IMR-90 (cell line): ENCODE measurements around the gene MSMP. TPM values are rescaled to one million over a fixed set of nuclear protein-coding genes. Genes with fewer than 3 reads are reported as not detected.

Experiments used
- ATAC-seq: fragments of 200-7000 bp; cut with Tn5 transposase; 2 replicates; pipeline ENCODE4 v1.9.1; 2020; ENCODE audit warnings: low read depth, mild to moderate bottlenecking, moderate library complexity
- BruUV-seq: library from RNA; stranded (reverse); fragments of 400-500 nt; replicated peaks from 2 replicates; lab custom pipeline; 2021; lab: Mats Ljungman, UMichigan
- CTCF ChIA-PET: fragments of 300-600 bp; formaldehyde crosslinking; extraction: SDS; loops from one replicate; lab custom pipeline; 2021; ENCODE audit warnings: antibody characterized with exemption; lab: Yijun Ruan, JAX
- POLR2A ChIA-PET: fragments of 300-600 bp; sonication (Branson Sonifier 250); formaldehyde crosslinking; loops from one replicate; lab custom pipeline; 2022; ENCODE audit warnings: antibody characterized with exemption; ENCODE audit not compliant: unreplicated experiment; lab: Charles Lee
- DNase-seq: peaks from one replicate; pipeline ENCODE4 v3.0.0; 2013
- H2AFZ ChIP-seq: replicated peaks from 2 replicates; pipeline ENCODE3; 2013; ENCODE audit warnings: low read length, mild to moderate bottlenecking; ENCODE audit not compliant: poor library complexity
- H2AK5ac ChIP-seq: 2 replicates; pipeline ENCODE4 v1.6.1; 2013; ENCODE audit warnings: low read depth, low read length, inconsistent platforms
- H2AK9ac ChIP-seq: replicated peaks from 2 replicates; pipeline ENCODE3; 2013; ENCODE audit warnings: mild to moderate bottlenecking, low read depth, low read length, moderate library complexity; ENCODE audit not compliant: poor library complexity
- H2BK120ac ChIP-seq: 2 replicates; pipeline ENCODE4 v1.6.1; 2013; ENCODE audit warnings: low read depth, low read length, inconsistent platforms
- H2BK15ac ChIP-seq: 3 replicates; pipeline ENCODE4 v1.6.1; 2013; ENCODE audit warnings: low read depth, low read length, inconsistent platforms
- H2BK20ac ChIP-seq: 2 replicates; pipeline ENCODE4 v1.6.1; 2013; ENCODE audit warnings: low read depth, mild to moderate bottlenecking, inconsistent platforms, low read length, moderate library complexity
- H2BK5ac ChIP-seq: 2 replicates; pipeline ENCODE4 v1.6.1; 2013; ENCODE audit warnings: mild to moderate bottlenecking, low read depth, low read length, inconsistent platforms; ENCODE audit not compliant: poor library complexity, severe bottlenecking
- H3K14ac ChIP-seq: replicated peaks from 2 replicates; pipeline ENCODE4 v1.6.1; 2013; ENCODE audit warnings: low read depth, low read length, inconsistent platforms
- H3K18ac ChIP-seq: 2 replicates; pipeline ENCODE4 v1.6.1; 2013; ENCODE audit warnings: low read depth, low read length, control low read depth
- H3K23ac ChIP-seq: 2 replicates; pipeline ENCODE4 v1.6.1; 2013; ENCODE audit warnings: low read depth, low read length, inconsistent platforms
- H3K27ac ChIP-seq: 2 replicates; pipeline ENCODE4 v1.5.1; 2013; ENCODE audit warnings: mild to moderate bottlenecking, control low read depth, low read length; ENCODE audit not compliant: insufficient read depth
- H3K27me3 ChIP-seq: 2 replicates; pipeline ENCODE4 v1.6.1; 2013; ENCODE audit warnings: low read length; ENCODE audit not compliant: control insufficient read depth, insufficient read depth
- H3K36me3 ChIP-seq: 2 replicates; pipeline ENCODE4 v1.6.1; 2013; ENCODE audit warnings: low read length, mixed read lengths; ENCODE audit not compliant: control insufficient read depth, insufficient read depth
- H3K4ac ChIP-seq: 2 replicates; pipeline ENCODE4 v1.6.1; 2013; ENCODE audit warnings: low read depth, low read length, inconsistent platforms
- H3K4me1 ChIP-seq: 2 replicates; pipeline ENCODE4 v1.6.1; 2013; ENCODE audit warnings: low read length, mixed read lengths; ENCODE audit not compliant: control insufficient read depth, insufficient read depth
- H3K4me2 ChIP-seq: 2 replicates; pipeline ENCODE4 v1.6.1; 2013; ENCODE audit warnings: low read depth, mild to moderate bottlenecking, control low read depth, low read length, moderate library complexity
- H3K4me3 ChIP-seq: 2 replicates; pipeline ENCODE4 v1.5.1; 2013; ENCODE audit warnings: low read depth, mild to moderate bottlenecking, control low read depth, low read length, moderate library complexity; ENCODE audit not compliant: insufficient read depth
- H3K56ac ChIP-seq: 2 replicates; pipeline ENCODE4 v1.6.1; 2013; ENCODE audit warnings: low read length, inconsistent platforms; ENCODE audit not compliant: insufficient read depth; ENCODE audit errors: extremely low read depth
- H3K79me1 ChIP-seq, 2 experiments: 2 replicates each; pipeline ENCODE4 v1.6.1; 2013; ENCODE audit warnings: low read length in 2 of 2, inconsistent platforms in 1 of 2, low read depth in 1 of 2
- H3K9ac ChIP-seq: 2 replicates; pipeline ENCODE4 v1.6.1; 2013; ENCODE audit warnings: low read depth, low read length, control low read depth
- H3K9me1 ChIP-seq: 2 replicates; pipeline ENCODE4 v1.6.1; 2013; ENCODE audit warnings: low read length, inconsistent platforms; ENCODE audit not compliant: insufficient read depth
- H3K9me3 ChIP-seq: 2 replicates; pipeline ENCODE4 v1.6.1; 2013; ENCODE audit warnings: low read length; ENCODE audit not compliant: control insufficient read depth, insufficient read depth
- H4K20me1 ChIP-seq: 2 replicates; pipeline ENCODE4 v1.6.1; 2013; ENCODE audit warnings: low read length, inconsistent platforms; ENCODE audit not compliant: insufficient read depth
- H4K5ac ChIP-seq: 2 replicates; pipeline ENCODE4 v1.6.1; 2013; ENCODE audit warnings: mild to moderate bottlenecking, low read depth, low read length, control low read depth
- H4K8ac ChIP-seq, 2 experiments: 2 replicates each; pipeline ENCODE4 v1.6.1; 2013; ENCODE audit warnings: low read depth in 2 of 2, low read length in 2 of 2, control low read depth in 1 of 2, inconsistent platforms in 1 of 2
- H4K91ac ChIP-seq: 2 replicates; pipeline ENCODE4 v1.6.1; 2013; ENCODE audit warnings: low read depth, low read length, inconsistent platforms; ENCODE audit not compliant: insufficient read depth
- BHLHE40 ChIP-seq: fragments of 150-350 bp; IDR thresholded peaks from 2 replicates; pipeline ENCODE4 v1.6.1; 2016; ENCODE audit warnings: mild to moderate bottlenecking, low read depth, low read length
- CEBPB ChIP-seq: IDR thresholded peaks from 2 replicates; pipeline ENCODE4 v1.6.1; 2012; ENCODE audit warnings: low read depth, low read length, improper control_type of control experiment
- CHD1 ChIP-seq: IDR thresholded peaks from 2 replicates; pipeline ENCODE4 v1.6.1; 2012; ENCODE audit warnings: low read depth, low read length, improper control_type of control experiment
- FOS ChIP-seq: fragments of 150-350 bp; IDR thresholded peaks from 2 replicates; pipeline ENCODE4 v1.6.1; 2016; ENCODE audit warnings: low read depth, low read length
- MAFK ChIP-seq: IDR thresholded peaks from 2 replicates; pipeline ENCODE4 v1.6.1; 2012; ENCODE audit warnings: low read depth, low read length, improper control_type of control experiment
- MAZ ChIP-seq: IDR thresholded peaks from 2 replicates; pipeline ENCODE4 v1.6.1; 2012; ENCODE audit warnings: low read depth, mild to moderate bottlenecking, low read length, improper control_type of control experiment, moderate library complexity, borderline replicate concordance
- MXI1 ChIP-seq: IDR thresholded peaks from 2 replicates; pipeline ENCODE4 v1.6.1; 2012; ENCODE audit warnings: low read depth, mild to moderate bottlenecking, low read length, moderate library complexity, borderline replicate concordance
- NFE2L2 ChIP-seq: fragments of 150-350 bp; IDR thresholded peaks from 2 replicates; pipeline ENCODE4 v1.6.1; 2016; ENCODE audit warnings: low read depth, mild to moderate bottlenecking, low read length
- POLR2A ChIP-seq: IDR thresholded peaks from 2 replicates; pipeline ENCODE4 v1.6.1; 2012; ENCODE audit warnings: mild to moderate bottlenecking, low read depth, low read length
- RAD21 ChIP-seq: IDR thresholded peaks from 2 replicates; pipeline ENCODE4 v1.6.1; 2012; ENCODE audit warnings: low read length, improper control_type of control experiment
- RFX5 ChIP-seq: IDR thresholded peaks from 2 replicates; pipeline ENCODE4 v1.8.0; 2012; ENCODE audit warnings: low read depth, mild to moderate bottlenecking, low read length, moderate library complexity
- SMC3 ChIP-seq: fragments of 150-350 bp; IDR thresholded peaks from 2 replicates; pipeline ENCODE4 v1.6.1; 2016; ENCODE audit warnings: low read depth, mild to moderate bottlenecking, antibody characterized with exemption, low read length, moderate library complexity
- USF2 ChIP-seq: fragments of 150-350 bp; IDR thresholded peaks from 2 replicates; pipeline ENCODE4 v1.6.1; 2017; ENCODE audit warnings: mild to moderate bottlenecking, antibody characterized with exemption, low read length, low read depth
- WGBS, 2 experiments: methylation state at CpG; one replicate each; pipeline versions ENCODE4 v1.1.5 to v1.1.7; 2013; ENCODE audit warnings: missing lambda C conversion rate in 2 of 2; ENCODE audit not compliant: insufficient read length in 1 of 2; ENCODE audit errors: extremely low coverage in 2 of 2; 5-methylcytosine and 5-hydroxymethylcytosine counted together
- dilution Hi-C: fragments of 300-500 bp; cut with HindIII; formaldehyde crosslinking; loops from one replicate; pipeline ENCODE4 v1.14.3; 2018; ENCODE audit warnings: low sequenced_read_pairs; ENCODE audit not compliant: unreplicated experiment
- in situ Hi-C: fragments of 300-500 bp; cut with MboI; formaldehyde crosslinking; loops from 3 replicates; pipeline ENCODE4 v1.14.3; 2019; ENCODE audit warnings: low sequenced_read_pairs, inconsistent platforms, mixed read lengths
- intact Hi-C: fragments of 100-400 bp; cut with micrococcal nuclease; formaldehyde crosslinking; loops from 2 replicates; pipeline ENCODE4 v1.10.0; 2022
- polyA plus RNA-seq, 3 experiments: library from polyadenylated mRNA; depleted of rRNA; stranded (reverse); fragments of >200 nt; gene quantifications; 2 replicates each; pipeline ENCODE4 v1.2.3, GENCODE V29; 2012; ENCODE audit warnings: low replicate concordance in 1 of 3
- total RNA-seq: library from RNA; depleted of rRNA; stranded (reverse); fragments of >200 nt; gene quantifications from 2 replicates; pipeline ENCODE4 v1.2.3, GENCODE V29; 2012
- TF ChIP-seq, protein P1 (sequence below): conservative IDR thresholded peaks from 2 replicates; pipeline ENCODE4 v1.5.1; 2012; ENCODE audit warnings: mild to moderate bottlenecking, low read depth, low read length, improper control_type of control experiment
- TF ChIP-seq, protein P2 (sequence below): fragments of 150-350 bp; IDR thresholded peaks from 2 replicates; pipeline ENCODE4 v1.6.1; 2016; ENCODE audit warnings: low read depth, mild to moderate bottlenecking, low read length, moderate library complexity, borderline replicate concordance

The MSMP gene
- total and polyA plus RNA-seq, 2 of the 4 experiments (the other 2 are of a cell fraction), result not detected

DNA sequence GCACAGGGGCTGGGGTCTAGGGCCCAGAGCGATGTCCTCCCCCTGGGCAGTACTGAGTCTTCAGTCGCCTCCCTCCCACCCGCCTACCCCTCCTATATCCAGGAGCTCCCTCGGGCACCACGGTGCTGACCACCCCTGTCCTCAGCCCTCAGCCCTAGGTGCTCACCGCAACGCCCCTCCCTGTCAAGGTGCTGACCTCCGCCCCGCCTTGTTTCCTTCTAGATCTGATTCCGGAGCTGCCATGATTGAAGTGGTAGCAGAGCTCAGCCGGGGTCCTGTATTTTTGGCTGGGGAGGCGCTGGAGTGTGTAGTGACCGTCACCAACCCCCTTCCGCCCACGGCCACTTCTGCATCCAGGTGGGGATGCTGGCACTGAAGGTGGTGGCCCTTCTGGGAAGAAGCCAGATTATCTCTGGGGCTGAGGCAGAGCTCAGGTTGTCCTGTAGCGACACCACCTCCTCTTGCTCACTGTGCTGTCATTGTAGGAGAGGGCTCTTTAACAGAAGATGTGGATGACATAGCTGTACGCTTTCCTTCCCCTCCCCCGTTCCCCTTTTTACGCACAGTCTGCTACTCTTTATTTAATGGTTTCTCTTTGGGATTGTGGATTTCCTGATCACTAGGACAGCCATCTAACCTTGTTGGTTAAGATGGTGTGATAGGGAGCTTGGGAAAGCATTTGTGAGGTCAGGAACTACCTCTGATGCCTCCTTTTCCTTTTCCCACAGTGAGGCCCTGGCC lies 4.4 kb downstream of the MSMP start:
- no peaks in the 10 kb centered on the region for H3K27me3 ChIP-seq
- H2AFZ ChIP-seq, result peak overlapping the region; percentile 99
- H3K9me3 ChIP-seq, result no peaks in the 10 kb centered on the region
- peaks cover 21% of the 10 kb centered on the region for H3K9me1 ChIP-seq
- H3K4me1 ChIP-seq, result peaks cover 14% of the 10 kb centered on the region
- dilution Hi-C loops (no loop called here), in situ Hi-C loops (no loop called here), intact Hi-C loops (no loop called here)
- no peak overlapping the region for H2BK20ac ChIP-seq
- peaks cover 43 to 56% of the 10 kb centered on the region in 2 experiments for H3K79me1 ChIP-seq
- H2AK5ac ChIP-seq, result peak overlapping the region; percentile 27
- peaks cover 37% of the 10 kb centered on the region for H3K36me3 ChIP-seq
- H3K14ac ChIP-seq, result peak overlapping the region; percentile 99
- peak overlapping the region; percentile 99 for H3K9ac ChIP-seq
- peak overlapping the region; percentile 97 to 100 for H4K8ac ChIP-seq
- H3K4ac ChIP-seq, result peak overlapping the region; percentile 97
- H3K27ac ChIP-seq, result peak overlapping the region; percentile 94
- H4K91ac ChIP-seq, result peak overlapping the region; percentile 95
- no CpG with 5 or more reads among the region's 19 CpGs for WGBS, 2 experiments
- H3K23ac ChIP-seq, result peak overlapping the region; percentile 73
- peaks cover 31% of the 10 kb centered on the region for H4K20me1 ChIP-seq
- H2BK120ac ChIP-seq, result peak overlapping the region; percentile 62; the same call in 1 of the 2 replicates
- H3K18ac ChIP-seq, result no peak overlapping the region; the same call in 1 of the 2 replicates
- POLR2A ChIA-PET, result no interaction called here
- H2BK15ac ChIP-seq, result 0 out of 3 replicates have a peak overlapping the region, but pooled peaks have one; percentile 28
- peak overlapping the region; percentile 98 for H3K4me3 ChIP-seq
- DNase-seq, result no peak
- peak overlapping the region; percentile 47; the same call in 1 of the 2 replicates for H3K56ac ChIP-seq
- CTCF ChIA-PET, result interaction anchor here (0.6 to 2.7 kb wide), 2 partner anchors 14 to 114 kb away, joined by 3 to 7 read pairs; no protein-coding TSS in a partner anchor
- BruUV-seq, result no TSS peak
- peak overlapping the region; percentile 65 for H2AK9ac ChIP-seq
- H4K5ac ChIP-seq, result peak overlapping the region; percentile 65
- peak; percentile 18 for ATAC-seq
- H2BK5ac ChIP-seq, result peak overlapping the region; percentile 73
- peak overlapping the region; percentile 98 for H3K4me2 ChIP-seq
- TF ChIP-seq MXI1 (no peak), CEBPB (no peak), CHD1 (no peak), NFE2L2 (no peak), USF2 (no peak), RAD21 (no peak), BHLHE40 (no peak), SMC3 (no peak), MAFK (no peak), POLR2A (no peak), MAZ (no peak), FOS (no peak), RFX5 (no peak)
- TF ChIP-seq, protein P1, sequence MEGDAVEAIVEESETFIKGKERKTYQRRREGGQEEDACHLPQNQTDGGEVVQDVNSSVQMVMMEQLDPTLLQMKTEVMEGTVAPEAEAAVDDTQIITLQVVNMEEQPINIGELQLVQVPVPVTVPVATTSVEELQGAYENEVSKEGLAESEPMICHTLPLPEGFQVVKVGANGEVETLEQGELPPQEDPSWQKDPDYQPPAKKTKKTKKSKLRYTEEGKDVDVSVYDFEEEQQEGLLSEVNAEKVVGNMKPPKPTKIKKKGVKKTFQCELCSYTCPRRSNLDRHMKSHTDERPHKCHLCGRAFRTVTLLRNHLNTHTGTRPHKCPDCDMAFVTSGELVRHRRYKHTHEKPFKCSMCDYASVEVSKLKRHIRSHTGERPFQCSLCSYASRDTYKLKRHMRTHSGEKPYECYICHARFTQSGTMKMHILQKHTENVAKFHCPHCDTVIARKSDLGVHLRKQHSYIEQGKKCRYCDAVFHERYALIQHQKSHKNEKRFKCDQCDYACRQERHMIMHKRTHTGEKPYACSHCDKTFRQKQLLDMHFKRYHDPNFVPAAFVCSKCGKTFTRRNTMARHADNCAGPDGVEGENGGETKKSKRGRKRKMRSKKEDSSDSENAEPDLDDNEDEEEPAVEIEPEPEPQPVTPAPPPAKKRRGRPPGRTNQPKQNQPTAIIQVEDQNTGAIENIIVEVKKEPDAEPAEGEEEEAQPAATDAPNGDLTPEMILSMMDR, result no peak
- TF ChIP-seq, protein P2, sequence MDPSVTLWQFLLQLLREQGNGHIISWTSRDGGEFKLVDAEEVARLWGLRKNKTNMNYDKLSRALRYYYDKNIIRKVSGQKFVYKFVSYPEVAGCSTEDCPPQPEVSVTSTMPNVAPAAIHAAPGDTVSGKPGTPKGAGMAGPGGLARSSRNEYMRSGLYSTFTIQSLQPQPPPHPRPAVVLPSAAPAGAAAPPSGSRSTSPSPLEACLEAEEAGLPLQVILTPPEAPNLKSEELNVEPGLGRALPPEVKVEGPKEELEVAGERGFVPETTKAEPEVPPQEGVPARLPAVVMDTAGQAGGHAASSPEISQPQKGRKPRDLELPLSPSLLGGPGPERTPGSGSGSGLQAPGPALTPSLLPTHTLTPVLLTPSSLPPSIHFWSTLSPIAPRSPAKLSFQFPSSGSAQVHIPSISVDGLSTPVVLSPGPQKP, result no peak
